ENCODE measurements around the gene DEAF1.

The DEAF1 gene

GRCh38 chr11:610146-610801 is 84.7 kb downstream of the DEAF1 start:
- DNase-seq (ENCODE audit: low spot score): no peak

- no peak for DNase-seq (ENCODE audit: low spot score)
These were observed 85.6 kb downstream of the DEAF1 start for GRCh38 chr11:609341-609811.

DNA sequence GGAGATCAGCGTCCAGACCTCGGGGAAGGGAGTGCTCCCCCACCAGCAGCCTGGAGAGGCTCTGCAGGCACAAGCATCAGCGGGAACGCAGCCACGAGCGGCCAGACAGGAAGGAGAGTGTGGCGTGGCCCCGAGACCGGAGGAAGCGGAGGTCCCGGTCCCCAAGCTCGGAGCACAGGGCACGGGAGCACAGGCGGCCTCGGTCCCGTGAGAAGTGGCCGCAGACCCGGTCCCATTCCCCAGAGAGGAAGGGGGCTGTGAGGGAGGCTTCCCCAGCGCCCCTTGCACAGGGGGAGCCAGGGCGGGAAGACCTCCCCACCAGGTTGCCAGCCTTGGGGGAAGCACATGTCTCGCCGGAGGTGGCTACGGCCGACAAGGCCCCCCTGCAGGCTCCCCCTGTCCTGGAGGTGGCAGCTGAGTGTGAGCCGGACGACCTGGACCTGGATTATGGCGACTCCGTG is 86.2 kb downstream of the DEAF1 start:
- no peak for DNase-seq (ENCODE audit: low spot score)

- DNase-seq (ENCODE audit: low spot score): no peak
These were observed 86.9 kb downstream of the DEAF1 start for GRCh38 chr11:607971-608659.

GRCh38 chr11:607020-607780 is 87.8 kb downstream of the DEAF1 start:
- no peak for DNase-seq (ENCODE audit: low spot score)

DNA sequence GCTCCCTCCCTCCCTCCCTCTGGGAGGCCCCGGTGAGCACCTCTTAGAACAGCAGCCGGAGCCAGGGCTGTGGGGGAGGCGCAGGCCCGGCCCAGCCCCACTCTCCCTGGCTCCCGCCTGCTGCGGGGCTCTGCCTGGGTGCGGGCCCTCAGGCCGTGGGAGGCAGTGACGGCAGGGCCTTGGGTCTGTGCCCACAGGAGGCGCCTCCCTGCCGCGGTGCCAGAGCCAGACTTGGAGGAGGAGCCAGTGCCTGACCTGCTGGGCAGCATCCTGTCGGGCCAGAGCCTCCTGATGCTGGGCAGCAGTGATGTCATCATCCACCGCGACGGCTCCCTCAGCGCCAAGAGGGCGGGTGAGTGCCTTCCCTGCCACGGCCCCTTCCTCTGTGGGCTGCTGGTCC is 88.8 kb downstream of the DEAF1 start:
- DNase-seq (ENCODE audit: low spot score): no peak

GRCh38 chr11:605286-606129 is 89.5 kb downstream of the DEAF1 start:
- no peak for DNase-seq (ENCODE audit: low spot score)

DNA sequence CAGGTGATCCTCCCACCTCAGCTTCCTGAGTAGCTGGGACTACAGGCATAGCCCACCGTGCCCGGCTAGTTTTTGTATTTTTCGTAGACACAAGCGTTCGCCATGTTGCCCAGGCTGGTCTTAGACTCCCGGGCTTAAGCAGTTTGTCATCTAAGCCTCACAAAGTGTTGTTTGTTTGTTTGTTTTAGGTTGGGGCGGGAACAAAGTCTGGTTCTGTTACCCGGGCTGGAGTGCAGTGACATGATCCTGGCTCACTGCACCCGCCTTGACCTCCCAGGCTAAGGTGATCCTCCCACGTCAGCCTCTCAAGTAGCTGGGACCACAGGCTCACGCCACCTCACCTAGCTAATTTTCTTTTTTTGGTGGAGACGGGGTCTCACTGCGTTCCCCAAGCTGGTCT is 91.9 kb downstream of the DEAF1 start:
- no peak for DNase-seq (ENCODE audit: low spot score)

- DNase-seq (ENCODE audit: low spot score): no peak
These were observed 93.3 kb downstream of the DEAF1 start for GRCh38 chr11:601573-602245.

GRCh38 chr11:598005-598680 is 96.9 kb downstream of the DEAF1 start:
- no peak for DNase-seq (ENCODE audit: low spot score)

DNA sequence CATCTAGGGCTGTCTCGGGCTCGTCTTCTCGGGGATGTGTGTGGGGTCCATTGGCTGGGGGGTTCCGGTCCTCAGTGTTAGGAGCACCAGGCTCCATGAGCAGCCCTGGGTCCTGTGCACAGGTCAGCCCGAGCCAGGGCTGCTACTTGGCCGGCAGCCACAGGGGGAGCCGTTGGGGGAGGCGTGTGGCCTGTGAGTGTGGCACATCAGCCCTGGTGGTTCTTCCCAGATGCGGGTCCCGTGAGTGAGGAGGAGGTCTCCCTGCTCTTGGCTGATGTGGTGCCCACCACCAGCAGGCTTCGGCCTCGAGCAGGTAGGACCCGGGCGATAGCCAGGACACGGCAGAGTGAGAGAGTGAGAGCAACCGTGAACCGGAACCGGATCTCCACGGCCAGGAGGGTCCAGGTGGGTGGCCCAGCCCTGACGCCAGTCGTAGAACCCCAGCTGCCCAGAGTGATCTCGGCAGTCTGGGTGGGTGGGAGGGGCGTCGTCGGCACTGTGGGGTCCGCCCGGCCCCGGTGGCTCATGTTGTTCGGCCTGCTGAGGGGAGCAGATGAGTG is 97.8 kb downstream of the DEAF1 start:
- no peak for DNase-seq (ENCODE audit: low spot score)

- no peak for DNase-seq (ENCODE audit: low spot score)
These were observed 98.6 kb downstream of the DEAF1 start for GRCh38 chr11:596374-596773.

DNA sequence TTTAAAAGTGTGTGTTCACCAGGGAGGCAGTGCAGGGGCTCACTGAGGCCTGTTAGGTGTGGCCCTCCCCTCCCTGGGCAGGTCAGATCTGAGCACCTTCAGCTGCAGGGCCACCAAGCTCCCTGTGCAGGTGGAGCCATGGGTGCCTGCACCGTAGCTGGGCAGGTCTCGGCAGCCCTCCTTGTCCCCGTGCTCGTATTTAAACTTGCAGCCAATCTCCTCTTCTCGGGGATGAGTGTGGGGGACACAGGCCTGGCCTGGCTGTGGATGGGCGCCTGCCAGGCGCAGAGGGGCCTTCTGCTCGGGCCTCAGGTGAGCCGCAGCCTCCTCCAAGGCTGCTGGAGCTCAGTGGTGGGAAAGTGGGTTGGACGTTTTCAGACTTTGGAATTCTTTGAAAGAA is 99.6 kb downstream of the DEAF1 start:
- no peak for DNase-seq (ENCODE audit: low spot score)

Measured in hematopoietic multipotent progenitor cell treated with erythropoietin and hydrocortisone succinate and interleukin-3 and kit ligand, for 17 days (in vitro differentiated cells).